ENCODE data around the gene ETV5.

DNA sequence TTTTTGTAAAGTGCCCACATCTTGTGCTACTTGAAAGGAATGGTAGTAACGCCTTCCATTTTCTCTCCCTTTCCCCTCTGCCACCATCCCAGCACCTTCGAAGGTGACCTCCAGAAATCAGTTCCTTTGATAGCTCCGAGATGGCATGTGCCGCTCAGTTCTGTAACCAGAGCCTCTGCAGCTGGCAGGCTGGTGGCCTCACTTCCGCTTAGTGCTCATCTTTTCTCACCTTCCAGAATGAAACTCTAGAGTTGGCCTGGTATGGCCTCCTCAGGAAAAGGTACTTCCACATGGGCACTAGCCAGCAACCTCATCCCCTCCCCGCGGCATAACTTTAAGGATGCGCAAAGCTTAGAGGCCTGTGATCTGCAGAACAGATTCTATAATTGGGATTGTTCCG lies 38.8 kb downstream of the ETV5 start:
- no peak for TF ChIP-seq ZNF350 (tag by site-specific recombination; IDR thresholded peaks at IDR 0.05)
- no peak for TF ChIP-seq ZNF24 (tag by site-specific recombination; IDR thresholded peaks at IDR 0.05)
- TF ChIP-seq, protein P1, sequence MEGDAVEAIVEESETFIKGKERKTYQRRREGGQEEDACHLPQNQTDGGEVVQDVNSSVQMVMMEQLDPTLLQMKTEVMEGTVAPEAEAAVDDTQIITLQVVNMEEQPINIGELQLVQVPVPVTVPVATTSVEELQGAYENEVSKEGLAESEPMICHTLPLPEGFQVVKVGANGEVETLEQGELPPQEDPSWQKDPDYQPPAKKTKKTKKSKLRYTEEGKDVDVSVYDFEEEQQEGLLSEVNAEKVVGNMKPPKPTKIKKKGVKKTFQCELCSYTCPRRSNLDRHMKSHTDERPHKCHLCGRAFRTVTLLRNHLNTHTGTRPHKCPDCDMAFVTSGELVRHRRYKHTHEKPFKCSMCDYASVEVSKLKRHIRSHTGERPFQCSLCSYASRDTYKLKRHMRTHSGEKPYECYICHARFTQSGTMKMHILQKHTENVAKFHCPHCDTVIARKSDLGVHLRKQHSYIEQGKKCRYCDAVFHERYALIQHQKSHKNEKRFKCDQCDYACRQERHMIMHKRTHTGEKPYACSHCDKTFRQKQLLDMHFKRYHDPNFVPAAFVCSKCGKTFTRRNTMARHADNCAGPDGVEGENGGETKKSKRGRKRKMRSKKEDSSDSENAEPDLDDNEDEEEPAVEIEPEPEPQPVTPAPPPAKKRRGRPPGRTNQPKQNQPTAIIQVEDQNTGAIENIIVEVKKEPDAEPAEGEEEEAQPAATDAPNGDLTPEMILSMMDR (tag by site-specific recombination; IDR thresholded peaks at IDR 0.05) = no peak
- TF ChIP-seq SALL2 (tag by site-specific recombination; IDR thresholded peaks at IDR 0.05; ENCODE audit: borderline replicate concordance) = no peak
- TF ChIP-seq TCF7L2 (IDR thresholded peaks at IDR 0.05; ENCODE audit: borderline replicate concordance, low read depth, low read length) = no peak
- no peak for TF ChIP-seq ZNF776 (tag by site-specific recombination; IDR thresholded peaks at IDR 0.05; ENCODE audit: borderline replicate concordance)
- no peak for TF ChIP-seq MZF1 (tag by site-specific recombination; IDR thresholded peaks at IDR 0.05; ENCODE audit: borderline replicate concordance)
- no peak for TF ChIP-seq PBX3 (CRISPR knock-in tag; IDR thresholded peaks at IDR 0.05)
- TF ChIP-seq, protein P2, sequence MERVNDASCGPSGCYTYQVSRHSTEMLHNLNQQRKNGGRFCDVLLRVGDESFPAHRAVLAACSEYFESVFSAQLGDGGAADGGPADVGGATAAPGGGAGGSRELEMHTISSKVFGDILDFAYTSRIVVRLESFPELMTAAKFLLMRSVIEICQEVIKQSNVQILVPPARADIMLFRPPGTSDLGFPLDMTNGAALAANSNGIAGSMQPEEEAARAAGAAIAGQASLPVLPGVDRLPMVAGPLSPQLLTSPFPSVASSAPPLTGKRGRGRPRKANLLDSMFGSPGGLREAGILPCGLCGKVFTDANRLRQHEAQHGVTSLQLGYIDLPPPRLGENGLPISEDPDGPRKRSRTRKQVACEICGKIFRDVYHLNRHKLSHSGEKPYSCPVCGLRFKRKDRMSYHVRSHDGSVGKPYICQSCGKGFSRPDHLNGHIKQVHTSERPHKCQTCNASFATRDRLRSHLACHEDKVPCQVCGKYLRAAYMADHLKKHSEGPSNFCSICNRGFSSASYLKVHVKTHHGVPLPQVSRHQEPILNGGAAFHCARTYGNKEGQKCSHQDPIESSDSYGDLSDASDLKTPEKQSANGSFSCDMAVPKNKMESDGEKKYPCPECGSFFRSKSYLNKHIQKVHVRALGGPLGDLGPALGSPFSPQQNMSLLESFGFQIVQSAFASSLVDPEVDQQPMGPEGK (tag by site-specific recombination; IDR thresholded peaks at IDR 0.05) = no peak
- TF ChIP-seq HOXA7 (CRISPR knock-in tag; IDR thresholded peaks at IDR 0.05; ENCODE audit: borderline replicate concordance) = no peak
- no peak for TF ChIP-seq ZNF501 (tag by site-specific recombination; IDR thresholded peaks at IDR 0.05)
- TF ChIP-seq ZBTB21 (tag by site-specific recombination; IDR thresholded peaks at IDR 0.05) = no peak
- no peak for TF ChIP-seq ZNF146 (tag by site-specific recombination; IDR thresholded peaks at IDR 0.05)
